Measurements from ENCODE around the gene GALNT10. TPM values are rescaled to one million over a fixed set of nuclear protein-coding genes. Genes with fewer than 3 reads are reported as not detected.

Gene GALNT10
- total and polyA plus RNA-seq, 2 of the 8 experiments (the other 6 are each of a cell fraction or from before 2014, with no cell fraction given), result 4.6 to 15.5 TPM

DNA sequence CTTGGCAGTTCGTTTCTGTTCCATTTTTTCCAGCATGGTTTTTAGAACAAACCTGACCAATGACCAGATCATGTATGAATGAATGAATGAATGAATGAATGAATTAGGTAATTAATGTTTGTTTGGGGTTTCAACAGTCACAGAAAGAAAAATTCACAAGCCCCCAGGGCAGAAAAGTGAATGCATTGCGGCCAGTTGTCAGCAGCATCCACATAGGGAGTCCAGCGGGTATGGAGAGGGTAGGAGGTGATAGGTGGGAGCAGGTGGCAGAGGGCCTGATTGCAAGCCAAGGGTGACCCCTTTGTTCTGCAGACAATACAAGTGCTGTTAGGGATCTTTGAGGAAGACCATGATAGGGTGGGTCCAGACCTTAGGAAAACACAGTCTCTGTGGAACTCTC is 205.6 kb downstream of the GALNT10 start (continued):
- TF ChIP-seq SP1 (IDR thresholded peaks at IDR 0.05; ENCODE audit: low read depth, low read length), result no peak
